Measurements from ENCODE around the gene FCAMR. TPM values are rescaled to one million over a fixed set of nuclear protein-coding genes. Genes with fewer than 3 reads are reported as not detected.

The FCAMR gene
- total and polyA plus RNA-seq, 2 experiments from 2014 or later = not detected

GRCh38 chr1:207015791-207016190 is 45.5 kb upstream of the FCAMR start:
- Histone ChIP-seq H3K4me1 (ENCODE audit: low read depth) (no peaks in the 10 kb centered on the region), H3K27ac (no peak overlapping the region), H3K36me3 (no peaks in the 10 kb centered on the region), H3K27me3 (peaks cover 7% of the 10 kb centered on the region), H3K4me3 (no peak overlapping the region), H3K9me3 (ENCODE audit: low read depth) (no peaks in the 10 kb centered on the region)
- no peak for DNase-seq (ENCODE audit: low read depth in 1 of 2, low spot score in 1 of 2)
- no peak for TF ChIP-seq CTCF (IDR thresholded peaks at IDR 0.05; ENCODE audit: low read depth, low read length)

DNA sequence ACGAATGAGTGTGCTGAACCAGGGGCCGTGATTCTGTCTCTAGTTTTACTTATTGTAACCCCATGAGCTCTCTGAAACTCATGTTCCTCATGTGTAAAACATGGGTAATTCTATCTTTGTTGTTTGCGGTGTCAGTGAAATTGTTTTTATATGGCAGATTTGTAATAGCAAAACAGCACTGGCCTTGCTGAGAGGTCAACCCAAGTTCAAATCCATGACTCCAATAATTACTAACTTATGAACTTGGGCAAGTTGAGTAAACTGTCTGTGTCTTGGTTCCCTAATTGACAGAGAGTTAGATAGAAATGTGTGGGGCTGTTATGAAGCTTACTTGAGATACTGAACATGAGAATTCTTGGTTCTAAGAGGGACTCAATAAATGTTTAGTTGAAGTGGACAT is 44.5 kb upstream of the FCAMR start:
- H3K4me3 ChIP-seq = no peak overlapping the region

GRCh38 chr1:207013321-207014085 is 43.2 kb upstream of the FCAMR start:
- Histone ChIP-seq H3K36me3 (no peaks in the 10 kb centered on the region), H3K4me3 (no peak overlapping the region), H3K27me3 (peaks cover 8% of the 10 kb centered on the region), H3K9me3 (ENCODE audit: low read depth) (no peaks in the 10 kb centered on the region), H3K4me1 (ENCODE audit: low read depth) (no peaks in the 10 kb centered on the region), H3K27ac (no peak overlapping the region)
- DNase-seq (ENCODE audit: low read depth in 1 of 2, low spot score in 1 of 2) = no peak
- TF ChIP-seq CTCF (IDR thresholded peaks at IDR 0.05; ENCODE audit: low read depth, low read length) = no peak

More for the DNA sequence above, 44.5 kb upstream of the FCAMR start:
- Histone ChIP-seq H3K27me3 (peaks cover 8% of the 10 kb centered on the region), H3K27ac (no peak overlapping the region), H3K36me3 (no peaks in the 10 kb centered on the region), H3K4me1 (ENCODE audit: low read depth) (no peaks in the 10 kb centered on the region), H3K9me3 (ENCODE audit: low read depth) (no peaks in the 10 kb centered on the region)
- no peak for TF ChIP-seq CTCF (IDR thresholded peaks at IDR 0.05; ENCODE audit: low read depth, low read length)
- no peak for DNase-seq (ENCODE audit: low read depth in 1 of 2, low spot score in 1 of 2)

GRCh38 chr1:207010726-207011125 is 40.5 kb upstream of the FCAMR start:
- TF ChIP-seq CTCF (IDR thresholded peaks at IDR 0.05; ENCODE audit: low read depth, low read length) = no peak

DNA sequence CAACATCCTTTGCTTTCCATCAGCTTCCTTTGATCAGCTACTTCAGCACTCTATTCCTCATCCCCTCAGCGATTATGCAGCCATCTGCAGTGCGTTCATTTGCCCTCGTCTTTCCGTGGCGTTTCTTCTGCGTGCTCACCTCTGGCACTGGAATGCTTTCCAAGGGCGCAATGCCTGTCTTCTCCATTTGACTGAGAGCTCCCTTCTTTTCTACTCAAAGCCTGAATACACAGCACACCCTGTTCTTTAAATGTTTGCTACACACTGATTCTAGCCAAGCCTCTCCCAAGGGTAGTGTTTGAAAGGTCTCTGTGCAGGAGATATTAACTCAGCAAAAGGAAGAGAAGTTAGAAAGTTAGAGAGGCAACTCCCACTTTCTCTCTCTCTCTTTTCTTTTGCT is 39.7 kb upstream of the FCAMR start:
- H3K4me3 ChIP-seq = no peak overlapping the region
- H3K4me1 ChIP-seq (ENCODE audit: low read depth) = no peaks in the 10 kb centered on the region
- TF ChIP-seq CTCF (IDR thresholded peaks at IDR 0.05; ENCODE audit: low read depth, low read length) = no peak
- no peak for DNase-seq (ENCODE audit: low read depth in 1 of 2, low spot score in 1 of 2)
- no peaks in the 10 kb centered on the region for H3K9me3 ChIP-seq (ENCODE audit: low read depth)
- H3K36me3 ChIP-seq = no peaks in the 10 kb centered on the region
- H3K27me3 ChIP-seq = peaks cover 8% of the 10 kb centered on the region
- no peak overlapping the region for H3K27ac ChIP-seq

More at GRCh38 chr1:207010726-207011125, 40.5 kb upstream of the FCAMR start:
- H3K9me3 ChIP-seq (ENCODE audit: low read depth) = no peaks in the 10 kb centered on the region
- no peak overlapping the region for H3K4me3 ChIP-seq
- peaks cover 8% of the 10 kb centered on the region for H3K27me3 ChIP-seq
- no peak overlapping the region for H3K27ac ChIP-seq
- DNase-seq (ENCODE audit: low read depth in 1 of 2, low spot score in 1 of 2) = no peak
- H3K4me1 ChIP-seq (ENCODE audit: low read depth) = no peaks in the 10 kb centered on the region
- H3K36me3 ChIP-seq = no peaks in the 10 kb centered on the region

Data from cardiac muscle cell (in vitro differentiated cells and primary cell).